SW480 (cell line): Measurements from ENCODE around the gene CDKN2AIP.

ENCODE experiments used
- DNase-seq: peaks from one replicate; pipeline ENCODE4 v3.0.0-alpha.2; 2016; ENCODE audit warnings: low spot score

CDKN2AIP gene

GRCh38 chr4:183444214-183445096 is at the start of gene CDKN2AIP:
CDKN2AIP (plus strand) TSS chr4:183444636; CDS start chr4:183444798, 162 bp downstream.
- DNase-seq, result peak; percentile 86

GRCh38 chr4:183395395-183395794 is 49.0 kb upstream of the CDKN2AIP start:
- DNase-seq, result no peak

GRCh38 chr4:183396227-183396637 is 48.2 kb upstream of the CDKN2AIP start:
- DNase-seq, result no peak

GRCh38 chr4:183397741-183398297 is 46.6 kb upstream of the CDKN2AIP start:
- no peak for DNase-seq

- peak; percentile 70 for DNase-seq
Observed at GRCh38 chr4:183398298-183399125, 45.9 kb upstream of the CDKN2AIP start.

GRCh38 chr4:183399126-183399522 is 45.3 kb upstream of the CDKN2AIP start:
- DNase-seq, result no peak

- no peak for DNase-seq
Observed at GRCh38 chr4:183399616-183400015, 44.8 kb upstream of the CDKN2AIP start.

- DNase-seq, result no peak
Observed at GRCh38 chr4:183400035-183400434, 44.4 kb upstream of the CDKN2AIP start.

- no peak for DNase-seq
Observed at GRCh38 chr4:183401473-183401872, 43.0 kb upstream of the CDKN2AIP start.

- DNase-seq, result peak; percentile 9
Observed at GRCh38 chr4:183402771-183403170, 41.7 kb upstream of the CDKN2AIP start.

- no peak for DNase-seq
Observed at GRCh38 chr4:183403486-183403885, 41.0 kb upstream of the CDKN2AIP start.

- no peak for DNase-seq
Observed at GRCh38 chr4:183403961-183404360, 40.5 kb upstream of the CDKN2AIP start.

GRCh38 chr4:183405303-183405702 is 39.1 kb upstream of the CDKN2AIP start:
- DNase-seq, result no peak

- DNase-seq, result peak; percentile 78
Observed at GRCh38 chr4:183407128-183407585, 37.3 kb upstream of the CDKN2AIP start.

- no peak for DNase-seq
Observed at GRCh38 chr4:183407635-183408464, 36.6 kb upstream of the CDKN2AIP start.

- no peak for DNase-seq
Observed at GRCh38 chr4:183408796-183409195, 35.6 kb upstream of the CDKN2AIP start.

- no peak for DNase-seq
Observed at GRCh38 chr4:183409483-183409882, 35.0 kb upstream of the CDKN2AIP start.

- DNase-seq, result no peak
Observed at GRCh38 chr4:183409934-183410333, 34.5 kb upstream of the CDKN2AIP start.

GRCh38 chr4:183411291-183411861 is 33.1 kb upstream of the CDKN2AIP start:
- DNase-seq, result no peak

- no peak for DNase-seq
Observed at GRCh38 chr4:183412821-183413220, 31.6 kb upstream of the CDKN2AIP start.
